Gastrocnemius medialis (tissue), 4 donors: ENCODE measurements around the gene YPEL2. TPM values are rescaled to one million over a fixed set of nuclear protein-coding genes. Genes with fewer than 3 reads are reported as not detected.
A peak's percentile ranks its signal among the peaks of the same experiment; 100 is the strongest.
"Not testable (repeated sequence)": the region's sequence is repeated elsewhere in the genome, so short reads cannot be mapped to it uniquely, and the experiment has no call there.

Source experiments
- ATAC-seq, 2 donors: fragments of 150-250 bp; one replicate each; pipeline ENCODE4 v1.9.1; 2016
- DNase-seq, 2 donors: peaks; one replicate each; pipeline ENCODE4 v3.0.0-alpha.2; 2019
- H3K27ac ChIP-seq, 4 donors: fragments of 200-600 bp; sonication (generic); 1 replicate in 1 of 4; 2 replicates in 3 of 4; pipeline ENCODE4 v1.5.1; 2016 to 2018; ENCODE audit warnings: mild to moderate bottlenecking in 2 of 4, moderate library complexity in 1 of 4
- H3K27me3 ChIP-seq, 3 donors: fragments of 200-600 bp; sonication (generic) in 2 of 3; 1 replicate in 1 of 3; 2 replicates in 2 of 3; pipeline versions ENCODE4 v1.5.1 to v1.6.0; 2016 to 2019; ENCODE audit warnings: mild to moderate bottlenecking in 1 of 3, moderate library complexity in 1 of 3
- H3K36me3 ChIP-seq, 2 donors: fragments of 200-600 bp; sonication (generic) in 1 of 2; one replicate each; pipeline ENCODE4 v1.5.1; 2017 to 2018
- H3K4me1 ChIP-seq, 2 donors: fragments of 200-600 bp; sonication (generic) in 1 of 2; one replicate each; pipeline ENCODE4 v1.5.1; 2016 to 2017; ENCODE audit warnings: mild to moderate bottlenecking in 2 of 2
- H3K4me3 ChIP-seq, 4 donors: fragments of 200-600 bp; sonication (generic) in 3 of 4; 1 replicate in 1 of 4; 2 replicates in 3 of 4; pipeline ENCODE4 v1.5.1; 2016 to 2019; ENCODE audit warnings: mild to moderate bottlenecking in 2 of 4
- H3K9me3 ChIP-seq, 3 donors: fragments of 200-600 bp; sonication (generic) in 2 of 3; 1 replicate in 1 of 3; 2 replicates in 2 of 3; pipeline ENCODE4 v1.5.1; 2016 to 2019
- CTCF ChIP-seq, 5 experiments: fragments of 450-650 bp in 3 of 5; fragments of 200-600 bp in 2 of 5; sonication (generic) in 2 of 5; IDR thresholded peaks in 4 of 5; conservative IDR thresholded peaks in 1 of 5; 1 replicate in 4 of 5; 2 replicates in 1 of 5; pipeline ENCODE4 v1.5.1; 2016 to 2019; ENCODE audit warnings: antibody characterized with exemption in 5 of 5, mild to moderate bottlenecking in 3 of 5, moderate library complexity in 3 of 5
- POLR2A ChIP-seq, 2 donors: fragments of 450-650 bp; IDR thresholded peaks; one replicate each; pipeline ENCODE4 v1.6.1; 2017; ENCODE audit warnings: antibody characterized with exemption in 2 of 2, mild to moderate bottlenecking in 2 of 2, moderate library complexity in 2 of 2
- in situ Hi-C, 4 donors: fragments of 200-750 bp; cut with MboI; loops; one replicate each; pipeline versions ENCODE4 v1.15.0 to v1.8.0; 2017; ENCODE audit warnings: low sequenced_read_pairs in 4 of 4
- intact Hi-C: fragments of 100-400 bp; cut with DNase I; formaldehyde crosslinking; loops from one replicate; pipeline ENCODE4 v1.15.1; 2023; ENCODE audit warnings: low total_unique reads
- total RNA-seq, 4 donors: library from RNA; depleted of rRNA; stranded (reverse); fragments of >200 nt; gene quantifications; one replicate each; pipeline versions ENCODE4 v1.1.0 to v1.2.3, GENCODE V29; 2016

Gene YPEL2
- total RNA-seq, 4 donors from 2014 or later = 18.9 to 27.4 (median 22.2) TPM

GRCh38 chr17:59410049-59410437, 78.6 kb downstream of the YPEL2 start:
- H3K4me1 ChIP-seq = peaks cover 20 to 25% of the 10 kb centered on the region in 2 donors
- ATAC-seq (no peak), DNase-seq (no peak)
- intact Hi-C loops (no loop called here), in situ Hi-C loops (no loop called here)
- H3K27ac ChIP-seq = no peak overlapping the region
- H3K36me3 ChIP-seq = no peaks in the 10 kb centered on the region
- H3K27me3 ChIP-seq = no peaks in the 10 kb centered on the region
- TF ChIP-seq POLR2A (IDR thresholded peaks at IDR 0.05) = no peak
- no peak for TF ChIP-seq CTCF (IDR thresholded peaks at IDR 0.05 in 4 of 5, conservative IDR thresholded peaks at IDR 0.05 in 1 of 5)
- H3K4me3 ChIP-seq = no peak overlapping the region
- no peaks in the 10 kb centered on the region for H3K9me3 ChIP-seq

DNA sequence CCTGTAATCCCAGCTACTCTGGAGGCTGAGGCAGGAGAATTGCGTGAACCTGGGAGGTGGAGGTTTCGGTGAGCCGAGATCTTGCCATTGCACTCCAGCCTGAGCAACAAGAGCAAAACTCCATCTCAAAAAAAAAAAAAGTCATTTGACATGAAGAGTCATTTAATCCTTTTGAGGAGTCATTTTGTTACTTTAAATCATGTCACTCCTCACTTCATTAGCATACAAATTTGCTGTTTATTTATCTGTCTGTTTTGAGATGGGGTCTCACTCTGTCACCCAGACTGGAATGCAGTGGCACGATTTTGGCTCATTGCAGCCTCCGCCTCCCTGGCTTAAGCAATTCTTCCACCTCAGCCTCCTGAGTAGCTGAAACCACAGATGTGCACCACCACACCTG, 81.0 kb downstream of the YPEL2 start:
- H3K4me1 ChIP-seq, H3K4me3 ChIP-seq, ATAC-seq, DNase-seq, H3K36me3 ChIP-seq, in situ Hi-C loops, H3K9me3 ChIP-seq, H3K27ac ChIP-seq, H3K27me3 ChIP-seq, intact Hi-C loops: not testable (repeated sequence)

DNA sequence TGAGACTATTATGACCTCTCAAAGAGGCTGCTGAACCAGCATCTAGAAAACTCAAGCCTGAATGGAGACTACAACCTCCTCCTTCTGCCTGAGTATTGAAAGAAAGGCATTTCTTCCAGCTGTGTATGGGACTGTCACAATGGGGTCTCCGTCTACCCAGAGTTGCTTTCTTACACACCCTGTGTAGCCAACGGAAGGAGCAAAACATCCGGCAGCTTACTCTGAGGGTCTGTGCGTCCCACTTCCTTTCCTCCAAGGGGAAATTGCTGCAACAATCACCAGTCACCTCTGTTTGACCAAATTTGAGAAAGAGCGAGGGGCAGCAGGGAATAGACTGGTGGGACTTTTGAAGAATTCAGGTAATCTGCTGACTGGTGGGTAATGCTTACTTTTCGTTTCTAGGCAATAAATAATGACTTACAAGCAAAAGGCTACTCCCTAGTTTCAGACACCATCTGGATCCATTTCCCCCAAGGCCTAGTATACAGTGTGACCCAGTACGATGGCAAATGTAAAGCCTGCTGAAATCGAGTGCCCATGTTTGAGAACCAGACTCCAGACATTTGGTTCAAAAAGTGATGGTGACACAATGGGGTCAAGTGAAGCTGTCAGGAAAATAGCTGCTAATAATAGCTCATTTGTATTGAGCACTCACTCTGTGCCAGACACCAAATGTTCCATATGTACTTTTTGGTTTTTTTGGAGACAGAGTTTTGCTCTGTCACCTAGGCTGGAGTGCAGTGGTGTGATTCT, 81.7 kb downstream of the YPEL2 start:
- intact Hi-C loops = no loop called here

DNA sequence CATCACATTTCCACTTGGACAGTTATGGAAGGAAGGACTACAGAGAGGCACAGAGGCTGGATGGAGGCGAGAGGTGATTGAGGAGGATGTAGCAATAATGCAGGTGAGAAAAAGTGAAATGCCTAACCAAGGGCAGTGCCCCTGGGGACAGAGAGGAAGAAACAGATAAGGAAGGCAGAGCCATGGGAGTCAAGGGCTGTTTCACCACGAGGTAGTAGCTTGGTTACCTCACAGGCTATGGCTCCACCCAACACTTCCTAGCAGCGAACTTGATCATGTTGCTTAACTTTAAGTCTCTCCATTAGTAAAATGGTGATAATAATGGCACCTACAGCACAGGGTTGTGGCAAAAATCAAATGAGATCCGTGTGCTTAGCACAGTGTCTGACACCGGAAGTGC, 83.9 kb downstream of the YPEL2 start:
- DNase-seq (no peak), ATAC-seq (no peak)
- Histone ChIP-seq H3K4me1 (peaks cover 7 to 13% of the 10 kb centered on the region in 2 donors), H3K4me3 (no peak overlapping the region), H3K27ac (no peak overlapping the region), H3K27me3 (no peaks in the 10 kb centered on the region), H3K9me3 (no peaks in the 10 kb centered on the region), H3K36me3 (no peaks in the 10 kb centered on the region)
- in situ Hi-C loops (no loop called here), intact Hi-C loops (no loop called here)
- TF ChIP-seq POLR2A (IDR thresholded peaks at IDR 0.05) (no peak), CTCF (IDR thresholded peaks at IDR 0.05 in 4 of 5, conservative IDR thresholded peaks at IDR 0.05 in 1 of 5) (no peak)

More for the DNA sequence above, 81.7 kb downstream of the YPEL2 start:
- Histone ChIP-seq H3K27ac (peak overlapping the region in 1 of 4 donors; percentile 22), H3K4me1 (peaks cover 0 to 7% of the 10 kb centered on the region in 2 donors), H3K4me3 (no peak overlapping the region), H3K36me3 (no peaks in the 10 kb centered on the region), H3K9me3 (no peaks in the 10 kb centered on the region), H3K27me3 (no peaks in the 10 kb centered on the region)
- ATAC-seq = peak in 1 of 2 donors; percentile 25
- TF ChIP-seq CTCF (IDR thresholded peaks at IDR 0.05 in 4 of 5, conservative IDR thresholded peaks at IDR 0.05 in 1 of 5) (no peak), POLR2A (IDR thresholded peaks at IDR 0.05) (no peak)
- DNase-seq = no peak
- in situ Hi-C loops = no loop called here

GRCh38 chr17:59416184-59416583, 84.7 kb downstream of the YPEL2 start:
- intact Hi-C loops (no loop called here), in situ Hi-C loops (no loop called here)
- ATAC-seq = no peak
- H3K27ac ChIP-seq = no peak overlapping the region
- H3K36me3 ChIP-seq = no peaks in the 10 kb centered on the region
- no peaks in the 10 kb centered on the region for H3K27me3 ChIP-seq
- H3K4me1 ChIP-seq = peaks cover 11 to 14% of the 10 kb centered on the region in 2 donors
- DNase-seq = no peak
- TF ChIP-seq CTCF (IDR thresholded peaks at IDR 0.05 in 4 of 5, conservative IDR thresholded peaks at IDR 0.05 in 1 of 5) = no peak
- no peak for TF ChIP-seq POLR2A (IDR thresholded peaks at IDR 0.05)
- H3K9me3 ChIP-seq = no peaks in the 10 kb centered on the region
- H3K4me3 ChIP-seq = no peak overlapping the region
